ENCODE data around the gene HMGXB3. TPM values are rescaled to one million over a fixed set of nuclear protein-coding genes. Genes with fewer than 3 reads are reported as not detected.

HMGXB3 gene
- total and polyA plus RNA-seq, 5 donors from 2014 or later = 11.0 to 51.5 (median 12.7) TPM

GRCh38 chr5:150006318-150006717 is 5.8 kb downstream of the HMGXB3 start:
- H3K4me1 ChIP-seq (ENCODE audit: control insufficient read depth, insufficient read depth, low read length, poor library complexity, severe bottlenecking) = peaks cover 25% of the 10 kb centered on the region
- no peaks in the 10 kb centered on the region for H3K27me3 ChIP-seq (ENCODE audit: control insufficient read depth, insufficient read depth, low read length)
- H3K36me3 ChIP-seq (ENCODE audit: control insufficient read depth, insufficient read depth, low read length) = peaks cover 67% of the 10 kb centered on the region
- Mint-ChIP-seq H3K36me3 (peaks cover 45% of the 10 kb centered on the region), H3K27ac (no peak overlapping the region), H3K4me1 (peaks cover 19 to 56% (median 46%) of the 10 kb centered on the region in 4 donors), H3K27me3 (peaks cover 4% of the 10 kb centered on the region), H3K9me3 (no peaks in the 10 kb centered on the region), H3K4me3 (no peak overlapping the region)
- H3K4me3 ChIP-seq (ENCODE audit: low read depth, low read length) = no peak overlapping the region
- no peak for DNase-seq
- no peak overlapping the region for H3K27ac ChIP-seq (ENCODE audit: insufficient read depth, low read length, poor library complexity, severe bottlenecking)
- no peak for ATAC-seq (ENCODE audit: low read depth in 2 of 2)
- no peaks in the 10 kb centered on the region for H3K9me3 ChIP-seq (ENCODE audit: control insufficient read depth in 2 of 2, low read length in 2 of 2)

DNA sequence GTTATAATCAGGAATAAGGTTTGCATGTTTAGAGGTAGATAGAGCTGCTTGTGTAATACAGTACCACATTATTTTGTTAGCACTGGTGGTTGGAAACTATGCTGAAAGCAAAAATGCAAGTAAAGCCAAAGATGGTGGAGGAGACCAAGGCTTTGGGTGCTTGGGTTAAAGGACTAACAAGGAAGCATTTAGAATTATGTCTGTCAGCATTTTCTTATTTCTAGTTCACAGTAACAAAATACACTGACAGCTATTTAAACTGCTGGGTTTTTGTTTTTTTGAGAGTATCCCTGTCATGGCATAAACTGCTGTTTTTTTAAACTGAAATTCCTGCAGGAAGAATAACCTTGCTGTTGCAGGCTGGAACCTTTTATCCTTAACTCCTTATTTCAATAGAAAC is 6.5 kb downstream of the HMGXB3 start:
- Histone ChIP-seq H3K36me3 (ENCODE audit: control insufficient read depth, insufficient read depth, low read length) (peaks cover 71% of the 10 kb centered on the region), H3K9me3 (ENCODE audit: control insufficient read depth in 2 of 2, low read length in 2 of 2) (no peaks in the 10 kb centered on the region), H3K27ac (ENCODE audit: insufficient read depth, low read length, poor library complexity, severe bottlenecking) (no peak overlapping the region), H3K4me3 (ENCODE audit: low read depth, low read length) (no peak overlapping the region), H3K27me3 (ENCODE audit: control insufficient read depth, insufficient read depth, low read length) (no peaks in the 10 kb centered on the region), H3K4me1 (ENCODE audit: control insufficient read depth, insufficient read depth, low read length, poor library complexity, severe bottlenecking) (peaks cover 18% of the 10 kb centered on the region)
- no peaks in the 10 kb centered on the region for H3K9me3 Mint-ChIP-seq
- H3K4me1 Mint-ChIP-seq = peaks cover 14 to 50% (median 42%) of the 10 kb centered on the region in 4 donors
- ATAC-seq (ENCODE audit: low read depth in 2 of 2) (no peak), DNase-seq (no peak)
- no peaks in the 10 kb centered on the region for H3K27me3 Mint-ChIP-seq
- peaks cover 50% of the 10 kb centered on the region for H3K36me3 Mint-ChIP-seq
- no peak overlapping the region for H3K27ac Mint-ChIP-seq
- H3K4me3 Mint-ChIP-seq = peak overlapping the region in 1 of 4 donors; percentile 8

DNA sequence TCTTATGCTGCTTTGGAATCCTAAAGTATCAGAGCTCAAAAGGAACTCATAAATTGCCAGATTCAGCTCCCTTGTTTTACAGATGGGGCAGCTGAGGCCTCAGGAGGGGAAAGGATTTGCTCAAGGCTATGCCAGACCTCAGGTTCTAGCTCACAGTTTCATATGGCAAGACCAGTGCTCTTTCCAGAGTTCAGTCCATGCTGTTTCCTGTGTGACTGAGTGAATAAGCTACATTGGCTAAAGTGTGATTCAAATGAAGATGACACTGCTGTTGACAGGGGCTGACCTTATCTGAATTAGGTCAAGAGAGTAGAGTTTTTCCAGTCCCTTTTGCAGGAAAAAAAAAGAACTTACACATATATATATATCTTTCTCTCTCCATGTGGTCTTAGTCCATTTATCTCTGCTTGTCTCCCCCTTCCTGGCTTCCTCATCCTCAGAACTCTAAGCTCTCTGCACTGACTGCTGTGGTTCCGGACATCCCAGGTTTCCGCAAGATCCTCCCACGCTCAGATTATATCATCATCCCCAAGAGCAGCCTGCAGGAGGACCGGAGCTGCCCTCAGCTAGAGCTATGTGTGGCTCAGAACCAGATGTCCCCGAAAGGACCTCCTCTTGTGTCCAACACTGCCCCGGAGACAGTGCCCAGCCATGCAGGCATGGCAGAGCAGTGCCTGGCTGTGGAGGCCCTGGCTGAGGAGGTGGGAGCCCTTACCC is 9.3 kb downstream of the HMGXB3 start:
- Histone ChIP-seq H3K4me1 (ENCODE audit: control insufficient read depth, insufficient read depth, low read length, poor library complexity, severe bottlenecking) (peaks cover 5% of the 10 kb centered on the region), H3K4me3 (ENCODE audit: low read depth, low read length) (no peak overlapping the region), H3K36me3 (ENCODE audit: control insufficient read depth, insufficient read depth, low read length) (peaks cover 92% of the 10 kb centered on the region), H3K9me3 (ENCODE audit: control insufficient read depth in 2 of 2, low read length in 2 of 2) (peaks cover 0 to 1% of the 10 kb centered on the region in 2 experiments), H3K27ac (ENCODE audit: insufficient read depth, low read length, poor library complexity, severe bottlenecking) (no peak overlapping the region), H3K27me3 (ENCODE audit: control insufficient read depth, insufficient read depth, low read length) (no peaks in the 10 kb centered on the region)
- H3K9me3 Mint-ChIP-seq = no peaks in the 10 kb centered on the region
- H3K4me3 Mint-ChIP-seq = no peak overlapping the region
- H3K36me3 Mint-ChIP-seq = peaks cover 62% of the 10 kb centered on the region
- peaks cover 25 to 33% (median 26%) of the 10 kb centered on the region in 4 donors for H3K4me1 Mint-ChIP-seq
- peak overlapping the region in 1 of 3 donors; percentile 25 for H3K27ac Mint-ChIP-seq
- DNase-seq (no peak), ATAC-seq (ENCODE audit: low read depth in 2 of 2) (no peak)
- no peaks in the 10 kb centered on the region for H3K27me3 Mint-ChIP-seq

DNA sequence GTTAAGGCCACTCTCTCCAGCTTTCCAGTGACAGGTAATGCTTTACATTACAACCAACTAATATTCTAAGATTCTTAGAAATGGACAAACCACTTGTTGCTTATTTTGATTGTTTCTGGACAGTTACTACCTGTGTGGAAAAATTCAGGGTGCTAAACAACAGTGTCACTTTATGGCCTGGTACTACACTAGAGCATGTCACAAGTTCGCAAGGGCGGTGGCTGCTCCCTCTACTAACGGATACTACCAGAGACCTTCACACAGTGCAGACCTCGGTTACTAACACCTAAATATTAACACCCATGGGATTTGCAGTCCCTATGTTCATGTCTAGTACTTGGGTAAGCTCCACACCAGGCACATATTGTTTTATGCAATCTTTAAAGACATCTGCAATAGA is 13.4 kb downstream of the HMGXB3 start:
- no peak overlapping the region for H3K27ac ChIP-seq (ENCODE audit: insufficient read depth, low read length, poor library complexity, severe bottlenecking)
- no peak overlapping the region for H3K4me3 ChIP-seq (ENCODE audit: low read depth, low read length)
- DNase-seq (no peak), ATAC-seq (ENCODE audit: low read depth in 2 of 2) (no peak)
- H3K9me3 ChIP-seq (ENCODE audit: control insufficient read depth in 2 of 2, low read length in 2 of 2) = peaks cover 0 to 16% of the 10 kb centered on the region in 2 experiments
- H3K4me1 ChIP-seq (ENCODE audit: control insufficient read depth, insufficient read depth, low read length, poor library complexity, severe bottlenecking) = no peaks in the 10 kb centered on the region
- Mint-ChIP-seq H3K9me3 (peaks cover 0 to 6% (median 1%) of the 10 kb centered on the region in 7 donors), H3K36me3 (peaks cover 76% of the 10 kb centered on the region), H3K27me3 (no peaks in the 10 kb centered on the region), H3K27ac (no peak overlapping the region), H3K4me3 (no peak overlapping the region), H3K4me1 (peaks cover 0 to 26% (median 13%) of the 10 kb centered on the region in 4 donors)
- H3K27me3 ChIP-seq (ENCODE audit: control insufficient read depth, insufficient read depth, low read length) = no peaks in the 10 kb centered on the region
- peaks cover 95% of the 10 kb centered on the region for H3K36me3 ChIP-seq (ENCODE audit: control insufficient read depth, insufficient read depth, low read length)

GRCh38 chr5:150014456-150014855 is 13.9 kb downstream of the HMGXB3 start:
- H3K27ac Mint-ChIP-seq = no peak overlapping the region
- ATAC-seq (ENCODE audit: low read depth in 2 of 2) = no peak
- H3K9me3 Mint-ChIP-seq = peaks cover 0 to 6% (median 1%) of the 10 kb centered on the region in 7 donors
- peaks cover 0 to 31% (median 13%) of the 10 kb centered on the region in 4 donors for H3K4me1 Mint-ChIP-seq
- Histone ChIP-seq H3K4me1 (ENCODE audit: control insufficient read depth, insufficient read depth, low read length, poor library complexity, severe bottlenecking) (no peaks in the 10 kb centered on the region), H3K36me3 (ENCODE audit: control insufficient read depth, insufficient read depth, low read length) (peaks cover 97% of the 10 kb centered on the region), H3K9me3 (ENCODE audit: control insufficient read depth in 2 of 2, low read length in 2 of 2) (peaks cover 0 to 16% of the 10 kb centered on the region in 2 experiments), H3K4me3 (ENCODE audit: low read depth, low read length) (no peak overlapping the region), H3K27me3 (ENCODE audit: control insufficient read depth, insufficient read depth, low read length) (no peaks in the 10 kb centered on the region), H3K27ac (ENCODE audit: insufficient read depth, low read length, poor library complexity, severe bottlenecking) (no peak overlapping the region)
- H3K4me3 Mint-ChIP-seq = no peak overlapping the region
- H3K27me3 Mint-ChIP-seq = no peaks in the 10 kb centered on the region
- peaks cover 81% of the 10 kb centered on the region for H3K36me3 Mint-ChIP-seq
- DNase-seq = no peak

GRCh38 chr5:150015415-150015814 is 14.9 kb downstream of the HMGXB3 start:
- Mint-ChIP-seq H3K27ac (no peak overlapping the region), H3K36me3 (peaks cover 86% of the 10 kb centered on the region), H3K4me3 (no peak overlapping the region), H3K27me3 (no peaks in the 10 kb centered on the region), H3K4me1 (peaks cover 0 to 33% (median 13%) of the 10 kb centered on the region in 4 donors), H3K9me3 (peaks cover 0 to 6% (median 1%) of the 10 kb centered on the region in 7 donors)
- Histone ChIP-seq H3K36me3 (ENCODE audit: control insufficient read depth, insufficient read depth, low read length) (peaks cover 96% of the 10 kb centered on the region), H3K27me3 (ENCODE audit: control insufficient read depth, insufficient read depth, low read length) (no peaks in the 10 kb centered on the region), H3K9me3 (ENCODE audit: control insufficient read depth in 2 of 2, low read length in 2 of 2) (peaks cover 0 to 16% of the 10 kb centered on the region in 2 experiments), H3K4me1 (ENCODE audit: control insufficient read depth, insufficient read depth, low read length, poor library complexity, severe bottlenecking) (no peaks in the 10 kb centered on the region), H3K27ac (ENCODE audit: insufficient read depth, low read length, poor library complexity, severe bottlenecking) (no peak overlapping the region), H3K4me3 (ENCODE audit: low read depth, low read length) (no peak overlapping the region)
- DNase-seq = no peak
- no peak for ATAC-seq (ENCODE audit: low read depth in 2 of 2)

GRCh38 chr5:150016537-150016936 is 16.0 kb downstream of the HMGXB3 start:
- H3K4me3 Mint-ChIP-seq = no peak overlapping the region
- peaks cover 96% of the 10 kb centered on the region for H3K36me3 ChIP-seq (ENCODE audit: control insufficient read depth, insufficient read depth, low read length)
- no peaks in the 10 kb centered on the region for H3K4me1 ChIP-seq (ENCODE audit: control insufficient read depth, insufficient read depth, low read length, poor library complexity, severe bottlenecking)
- H3K4me1 Mint-ChIP-seq = peaks cover 0 to 33% (median 11%) of the 10 kb centered on the region in 4 donors
- H3K4me3 ChIP-seq (ENCODE audit: low read depth, low read length) = no peak overlapping the region
- no peak for DNase-seq
- H3K27me3 Mint-ChIP-seq = no peaks in the 10 kb centered on the region
- H3K27ac Mint-ChIP-seq = no peak overlapping the region
- peaks cover 0 to 6% (median 1%) of the 10 kb centered on the region in 7 donors for H3K9me3 Mint-ChIP-seq
- ATAC-seq (ENCODE audit: low read depth in 2 of 2) = no peak
- H3K9me3 ChIP-seq (ENCODE audit: control insufficient read depth in 2 of 2, low read length in 2 of 2) = peaks cover 0 to 16% of the 10 kb centered on the region in 2 experiments
- H3K36me3 Mint-ChIP-seq = peaks cover 85% of the 10 kb centered on the region
- H3K27ac ChIP-seq (ENCODE audit: insufficient read depth, low read length, poor library complexity, severe bottlenecking) = no peak overlapping the region
- no peaks in the 10 kb centered on the region for H3K27me3 ChIP-seq (ENCODE audit: control insufficient read depth, insufficient read depth, low read length)

Data from CD4-positive, CD25-positive, alpha-beta regulatory T cell (primary cell).